Activated CD8-positive, alpha-beta memory T cell treated with anti-CD3 and anti-CD28 coated beads, Interleukin-2, amount 10 ng/mL, durations not matched to agents 7 days and 5 days (primary cell): ENCODE measurements around the gene NLRP11. TPM values are rescaled to one million over a fixed set of nuclear protein-coding genes. Genes with fewer than 3 reads are reported as not detected.
A peak's percentile ranks its signal among the peaks of the same experiment; 100 is the strongest.
"Not testable (repeated sequence)": the region's sequence is repeated elsewhere in the genome, so short reads cannot be mapped to it uniquely, and the experiment has no call there.

Experiments used
- ATAC-seq: fragments of 150-1000 bp; cut with Tn5 transposase; one replicate; pipeline ENCODE4 v1.10.0; 2021; ENCODE audit warnings: moderate library complexity
- CTCF ChIA-PET: fragments of 350-600 bp; sonication (Branson Sonifier 250); formaldehyde crosslinking; loops from one replicate; lab custom pipeline; 2021; ENCODE audit warnings: antibody characterized with exemption; lab: Charles Lee
- DNase-seq: peaks from one replicate; pipeline ENCODE4 v3.0.0-alpha.2; 2020
- H3K27ac Mint-ChIP-seq: one replicate; pipeline ENCODE4 v1.8.0; 2021; ENCODE audit warnings: mild to moderate bottlenecking, mixed read lengths
- H3K27me3 Mint-ChIP-seq: one replicate; pipeline ENCODE4 v1.8.0; 2021; ENCODE audit warnings: mixed read lengths
- H3K36me3 Mint-ChIP-seq: one replicate; pipeline ENCODE4 v1.8.0; 2021; ENCODE audit warnings: mild to moderate bottlenecking, mixed read lengths
- H3K4me1 Mint-ChIP-seq: one replicate; pipeline ENCODE4 v1.8.0; 2021; ENCODE audit warnings: mixed read lengths
- H3K4me3 Mint-ChIP-seq: one replicate; pipeline ENCODE4 v1.8.0; 2021; ENCODE audit warnings: mild to moderate bottlenecking, moderate library complexity, mixed read lengths
- H3K9me3 Mint-ChIP-seq: one replicate; pipeline ENCODE4 v1.8.0; 2022; ENCODE audit warnings: low read depth, mixed read lengths
- total RNA-seq, 2 experiments: library from RNA; stranded (reverse); gene quantifications; one replicate each; pipeline ENCODE4 v1.2.3, GENCODE V29; 2021

The NLRP11 gene
- total RNA-seq, 2 experiments from 2014 or later = not detected

- DNase-seq (no peak), ATAC-seq (no peak)
- Mint-ChIP-seq H3K27me3 (no peaks in the 10 kb centered on the region), H3K4me3 (no peak overlapping the region), H3K9me3 (peaks cover 2% of the 10 kb centered on the region), H3K36me3 (no peaks in the 10 kb centered on the region), H3K27ac (no peak overlapping the region), H3K4me1 (no peaks in the 10 kb centered on the region)
- CTCF ChIA-PET = no interaction called here
These were observed 11.8 kb downstream of the NLRP11 start for GRCh38 chr19:55820037-55820436.

- ATAC-seq = no peak
- Mint-ChIP-seq H3K36me3 (no peaks in the 10 kb centered on the region), H3K9me3 (peaks cover 4% of the 10 kb centered on the region), H3K4me1 (peaks cover 5% of the 10 kb centered on the region), H3K27me3 (no peaks in the 10 kb centered on the region), H3K4me3 (no peak overlapping the region), H3K27ac (no peak overlapping the region)
- DNase-seq = no peak
- CTCF ChIA-PET = no interaction called here
These were observed 17.9 kb downstream of the NLRP11 start for GRCh38 chr19:55813906-55814305.

- H3K36me3 Mint-ChIP-seq = no peaks in the 10 kb centered on the region
- peaks cover 5% of the 10 kb centered on the region for H3K4me1 Mint-ChIP-seq
- H3K27ac Mint-ChIP-seq = no peak overlapping the region
- CTCF ChIA-PET = no interaction called here
- H3K9me3 Mint-ChIP-seq = peaks cover 3% of the 10 kb centered on the region
- DNase-seq (no peak), ATAC-seq (no peak)
- no peaks in the 10 kb centered on the region for H3K27me3 Mint-ChIP-seq
- H3K4me3 Mint-ChIP-seq = no peak overlapping the region
These were observed 19.4 kb downstream of the NLRP11 start for GRCh38 chr19:55812449-55812848.

GRCh38 chr19:55811340-55811739, 20.5 kb downstream of the NLRP11 start:
- Mint-ChIP-seq H3K27ac (no peak overlapping the region), H3K4me1 (peaks cover 5% of the 10 kb centered on the region), H3K4me3 (no peak overlapping the region), H3K36me3 (no peaks in the 10 kb centered on the region), H3K9me3 (peaks cover 2% of the 10 kb centered on the region), H3K27me3 (no peaks in the 10 kb centered on the region)
- DNase-seq (no peak), ATAC-seq (no peak)
- CTCF ChIA-PET = interaction anchor here (1.7 kb wide), 1 partner anchor 108 kb away, joined by 8 read pairs; no protein-coding TSS in a partner anchor

GRCh38 chr19:55809381-55810058, 22.3 kb downstream of the NLRP11 start:
- Mint-ChIP-seq H3K36me3 (no peaks in the 10 kb centered on the region), H3K27me3 (no peaks in the 10 kb centered on the region), H3K27ac (no peak overlapping the region), H3K9me3 (peaks cover 4% of the 10 kb centered on the region), H3K4me1 (peaks cover 5% of the 10 kb centered on the region), H3K4me3 (no peak overlapping the region)
- ATAC-seq (peak; percentile 60), DNase-seq (peak; percentile 53)
- CTCF ChIA-PET = interaction anchor here (1.1 to 1.7 kb wide), 5 partner anchors 106 to 256 kb away, joined by 3 to 13 read pairs (median 4); no protein-coding TSS in a partner anchor

- no peaks in the 10 kb centered on the region for H3K27me3 Mint-ChIP-seq
- H3K27ac Mint-ChIP-seq = no peak overlapping the region
- H3K9me3 Mint-ChIP-seq = peaks cover 9% of the 10 kb centered on the region
- CTCF ChIA-PET = no interaction called here
- no peaks in the 10 kb centered on the region for H3K36me3 Mint-ChIP-seq
- no peak for DNase-seq
- H3K4me1 Mint-ChIP-seq = no peaks in the 10 kb centered on the region
- no peak for ATAC-seq
- H3K4me3 Mint-ChIP-seq = no peak overlapping the region
These were observed 29.5 kb downstream of the NLRP11 start for GRCh38 chr19:55802281-55802680.

GRCh38 chr19:55801416-55801815, 30.4 kb downstream of the NLRP11 start:
- Mint-ChIP-seq H3K4me1 (no peaks in the 10 kb centered on the region), H3K27ac (no peak overlapping the region), H3K36me3 (no peaks in the 10 kb centered on the region), H3K27me3 (no peaks in the 10 kb centered on the region), H3K9me3 (peaks cover 9% of the 10 kb centered on the region), H3K4me3 (no peak overlapping the region)
- no peak for DNase-seq
- no peak for ATAC-seq
- CTCF ChIA-PET = no interaction called here

GRCh38 chr19:55795021-55795420, 36.8 kb downstream of the NLRP11 start:
- DNase-seq (no peak), ATAC-seq (no peak)
- Mint-ChIP-seq H3K4me1 (no peaks in the 10 kb centered on the region), H3K27me3 (no peaks in the 10 kb centered on the region), H3K36me3 (no peaks in the 10 kb centered on the region), H3K27ac (no peak overlapping the region), H3K4me3 (no peak overlapping the region), H3K9me3 (peaks cover 5% of the 10 kb centered on the region)
- CTCF ChIA-PET = interaction anchor here (0.7 kb wide), 1 partner anchor 850 kb away, joined by 3 read pairs; no protein-coding TSS in a partner anchor

- Mint-ChIP-seq H3K36me3 (no peaks in the 10 kb centered on the region), H3K9me3 (peaks cover 2% of the 10 kb centered on the region), H3K4me3 (no peak overlapping the region), H3K4me1 (no peaks in the 10 kb centered on the region), H3K27me3 (no peaks in the 10 kb centered on the region), H3K27ac (no peak overlapping the region)
- DNase-seq (no peak), ATAC-seq (no peak)
- CTCF ChIA-PET = no interaction called here
These were observed 50.7 kb downstream of the NLRP11 start for GRCh38 chr19:55781112-55781511.

GRCh38 chr19:55778331-55778730, 53.5 kb downstream of the NLRP11 start:
- DNase-seq = no peak
- H3K36me3 Mint-ChIP-seq = no peaks in the 10 kb centered on the region
- CTCF ChIA-PET = no interaction called here
- H3K4me1 Mint-ChIP-seq = no peaks in the 10 kb centered on the region
- peaks cover 2% of the 10 kb centered on the region for H3K9me3 Mint-ChIP-seq
- no peak overlapping the region for H3K4me3 Mint-ChIP-seq
- H3K27ac Mint-ChIP-seq = no peak overlapping the region
- H3K27me3 Mint-ChIP-seq = no peaks in the 10 kb centered on the region
- ATAC-seq = no peak

- no peak overlapping the region for H3K4me3 Mint-ChIP-seq
- H3K9me3 Mint-ChIP-seq = peaks cover 2% of the 10 kb centered on the region
- H3K27ac Mint-ChIP-seq = no peak overlapping the region
- CTCF ChIA-PET = no interaction called here
- no peaks in the 10 kb centered on the region for H3K27me3 Mint-ChIP-seq
- no peaks in the 10 kb centered on the region for H3K4me1 Mint-ChIP-seq
- ATAC-seq = no peak
- no peaks in the 10 kb centered on the region for H3K36me3 Mint-ChIP-seq
- no peak for DNase-seq
These were observed 54.3 kb downstream of the NLRP11 start for GRCh38 chr19:55777528-55777927.

- H3K36me3 Mint-ChIP-seq, ATAC-seq, CTCF ChIA-PET, DNase-seq, H3K27me3 Mint-ChIP-seq, H3K4me1 Mint-ChIP-seq, H3K9me3 Mint-ChIP-seq, H3K27ac Mint-ChIP-seq, H3K4me3 Mint-ChIP-seq: not testable (repeated sequence)
These were observed 62.2 kb downstream of the NLRP11 start for GRCh38 chr19:55769632-55770031.

GRCh38 chr19:55768818-55769217, 63.0 kb downstream of the NLRP11 start, which contains the start of gene RFPL4AL1:
Gene RFPL4AL1, plus strand, starts transcription at chr19:55769118. Its CDS starts 2,687 bp downstream, at chr19:55771805.
- DNase-seq, ATAC-seq, CTCF ChIA-PET, H3K4me3 Mint-ChIP-seq, H3K27ac Mint-ChIP-seq, H3K27me3 Mint-ChIP-seq, H3K9me3 Mint-ChIP-seq, H3K4me1 Mint-ChIP-seq, H3K36me3 Mint-ChIP-seq: not testable (repeated sequence)

- H3K4me3 Mint-ChIP-seq = no peak overlapping the region
- peaks cover 8% of the 10 kb centered on the region for H3K9me3 Mint-ChIP-seq
- DNase-seq = no peak
- CTCF ChIA-PET = no interaction called here
- H3K36me3 Mint-ChIP-seq = no peaks in the 10 kb centered on the region
- H3K27me3 Mint-ChIP-seq = peaks cover 4% of the 10 kb centered on the region
- no peak for ATAC-seq
- H3K27ac Mint-ChIP-seq = no peak overlapping the region
- H3K4me1 Mint-ChIP-seq = no peaks in the 10 kb centered on the region
These were observed 65.3 kb downstream of the NLRP11 start for GRCh38 chr19:55766466-55766865.
